HPDE6-E6E7 (cell line): ENCODE data around the gene ZMAT2.
"Not testable (repeated sequence)": the region's sequence is repeated elsewhere in the genome, so short reads cannot be mapped to it uniquely, and the experiment has no call there.

Experiments used
- DNase-seq: peaks from one replicate; pipeline ENCODE4 v3.0.0; 2011; ENCODE audit warnings: missing footprints; ENCODE audit errors: extremely low spot score

ZMAT2 gene

DNA sequence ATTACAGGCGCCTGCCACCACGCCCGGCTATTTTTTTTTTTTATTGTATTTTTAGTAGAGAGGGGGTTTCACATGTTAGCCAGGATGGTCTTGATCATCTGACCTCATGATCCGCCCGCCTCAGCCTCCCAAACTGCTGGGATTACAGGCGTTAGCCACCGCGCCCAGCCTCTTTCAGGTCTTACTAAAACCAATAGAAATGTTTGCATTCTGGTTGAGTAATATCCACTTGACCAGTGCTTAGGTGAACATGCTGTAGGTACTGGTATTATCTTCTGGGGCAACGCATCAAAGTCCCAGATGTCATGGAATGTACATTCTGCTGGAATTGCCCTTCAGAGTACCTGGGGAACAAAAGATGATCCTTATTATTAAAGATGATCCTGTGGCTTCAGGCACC lies 8.5 kb downstream of the ZMAT2 start:
- not testable (repeated sequence) for DNase-seq

DNA sequence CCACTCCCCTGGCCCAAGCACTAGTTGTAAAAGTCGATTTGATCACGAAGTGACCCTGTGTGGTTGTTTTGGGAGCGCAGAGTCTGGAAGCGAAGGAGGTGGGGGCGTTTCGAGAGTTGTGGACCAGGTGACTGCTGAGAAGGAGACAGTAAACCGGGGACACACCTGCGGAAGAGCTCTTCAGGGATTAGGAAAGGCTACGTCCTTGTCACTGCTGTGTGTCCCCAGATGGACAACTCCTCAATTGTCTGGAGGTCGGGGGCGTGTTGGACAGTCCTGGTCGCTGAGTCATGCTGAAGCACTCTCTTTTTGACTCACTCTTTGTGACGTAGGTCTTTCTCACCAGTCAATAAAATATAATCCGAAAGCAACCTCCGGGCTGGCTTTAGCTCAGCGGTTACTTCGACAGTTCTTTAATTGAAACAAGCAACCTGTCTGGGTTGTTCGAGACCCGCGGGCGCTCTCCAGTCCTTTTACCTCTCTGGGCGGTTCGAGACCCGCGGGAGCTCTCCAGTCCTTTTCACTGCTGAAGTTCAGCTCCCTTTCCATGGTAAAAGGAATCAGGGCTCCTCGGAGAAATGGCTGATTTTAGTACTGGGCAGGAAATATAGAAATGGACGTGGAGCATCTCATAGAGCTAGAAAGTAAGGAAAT lies 10.8 kb downstream of the ZMAT2 start:
- peak; percentile 88 for DNase-seq

DNA sequence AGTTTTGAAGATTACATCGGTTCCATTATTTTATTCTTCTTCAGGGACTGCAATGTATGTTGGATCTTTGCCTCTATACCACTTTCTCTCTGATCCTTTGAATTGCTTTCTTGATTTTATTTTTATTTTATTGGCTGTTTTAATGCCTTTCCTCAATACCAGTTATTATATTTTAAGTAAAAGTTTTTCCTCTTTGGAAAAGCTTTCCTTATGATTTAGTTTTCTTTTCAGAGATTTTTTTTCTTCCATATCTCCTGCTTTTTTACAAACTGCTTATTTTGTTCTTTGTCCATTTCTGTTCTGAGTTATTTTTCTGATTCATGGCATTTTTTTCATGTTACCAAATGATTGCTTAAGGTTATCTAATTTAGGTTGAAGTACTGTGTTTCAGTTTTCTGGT lies 11.5 kb downstream of the ZMAT2 start:
- no peak for DNase-seq

DNA sequence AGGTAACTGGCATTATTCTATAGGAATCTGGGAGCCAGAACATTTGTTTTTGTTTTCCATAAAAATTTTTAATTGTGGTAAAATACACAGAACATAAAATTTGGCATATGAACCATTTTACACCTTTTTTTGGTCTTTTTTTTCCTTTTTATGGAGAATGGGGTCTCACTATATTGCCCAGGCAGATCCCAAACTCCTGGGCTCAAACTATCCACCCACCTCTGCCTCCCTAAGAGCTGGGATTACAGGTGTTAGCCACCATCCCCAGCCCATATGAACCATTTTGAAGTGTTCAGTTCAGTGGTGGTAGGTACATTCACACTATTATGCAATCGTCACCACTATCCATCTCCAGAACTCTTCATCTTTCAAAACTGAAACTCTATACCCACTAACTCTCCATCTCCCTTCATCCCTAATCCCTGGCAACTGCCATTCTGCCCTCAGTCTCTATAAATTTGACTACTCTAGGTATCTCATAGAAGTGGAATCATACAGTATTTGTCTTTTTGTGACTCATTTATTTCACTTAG lies 13.4 kb downstream of the ZMAT2 start:
- no peak for DNase-seq

DNA sequence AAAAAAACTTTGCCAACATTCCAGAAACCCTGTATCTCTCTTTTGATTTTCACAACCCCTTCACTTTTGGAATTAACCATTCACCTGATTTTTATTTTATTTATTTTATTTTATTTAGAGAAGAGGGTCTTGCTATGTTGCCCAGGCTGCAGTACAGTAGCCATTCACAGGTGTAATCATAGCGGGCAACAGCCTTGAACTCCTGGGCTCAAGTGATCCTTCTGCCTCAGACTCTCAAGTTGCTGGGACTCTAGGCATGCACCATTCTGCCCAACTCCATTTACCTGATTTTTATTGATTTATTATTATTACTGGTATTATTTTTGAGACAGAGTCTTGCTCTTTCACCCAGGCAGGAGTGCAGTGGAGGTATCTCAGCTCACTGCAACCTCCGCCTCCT lies 16.0 kb downstream of the ZMAT2 start:
- DNase-seq, result not testable (repeated sequence)

DNA sequence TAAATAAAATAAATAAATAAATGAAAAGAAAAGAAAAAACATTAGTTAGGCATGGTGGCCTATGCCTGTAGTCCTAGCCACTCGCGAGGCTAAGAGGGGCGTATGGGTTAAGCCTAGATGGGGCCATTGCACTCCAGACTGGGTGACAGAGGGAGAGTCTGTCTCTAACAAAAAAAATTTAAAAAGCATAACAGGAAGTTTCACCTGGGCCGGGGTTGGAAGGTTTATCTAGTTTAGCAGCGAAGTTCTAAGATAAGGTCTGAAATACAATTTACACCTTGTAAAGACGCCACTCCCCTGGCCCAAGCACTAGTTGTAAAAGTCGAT lies 18.0 kb downstream of the ZMAT2 start:
- no peak for DNase-seq

DNA sequence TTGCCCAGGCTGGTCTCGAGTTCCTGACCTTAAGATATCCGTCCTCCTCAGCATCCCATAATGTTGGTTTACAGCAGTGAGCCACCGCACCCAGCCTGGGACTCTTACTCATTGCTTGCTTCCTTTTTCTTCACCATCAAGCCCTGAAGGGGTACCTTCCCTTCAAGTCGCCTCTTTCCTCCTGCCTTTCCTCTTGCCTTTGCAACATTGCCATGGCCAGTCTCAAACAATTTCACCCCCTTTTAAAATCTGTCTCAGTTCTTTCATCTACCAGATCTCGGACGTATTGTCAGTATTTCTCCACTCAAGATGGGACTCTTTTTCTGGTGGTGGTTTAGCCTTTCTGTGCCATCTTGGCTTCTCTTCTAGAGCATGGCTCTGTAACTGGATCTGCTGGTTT lies 20.5 kb downstream of the ZMAT2 start:
- not testable (repeated sequence) for DNase-seq

DNA sequence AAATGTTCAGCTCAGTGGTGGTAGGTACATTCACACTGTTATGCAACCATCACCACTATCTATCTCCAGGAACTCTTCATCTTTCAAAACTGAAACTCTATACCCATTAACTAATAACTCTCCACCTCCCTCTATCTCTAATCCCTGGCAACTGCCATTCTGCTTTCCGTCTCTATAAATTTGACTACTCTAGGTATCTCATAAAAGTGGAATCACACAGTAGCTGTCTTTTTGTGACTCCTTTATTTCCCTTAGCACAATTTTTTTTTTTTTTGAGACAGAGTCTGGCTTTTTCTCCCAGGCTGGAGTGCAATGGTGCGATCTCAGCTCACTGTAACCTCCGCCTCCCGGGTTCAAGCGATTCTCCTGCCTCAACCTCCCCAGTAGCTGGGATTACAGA lies 21.1 kb downstream of the ZMAT2 start:
- not testable (repeated sequence) for DNase-seq

DNA sequence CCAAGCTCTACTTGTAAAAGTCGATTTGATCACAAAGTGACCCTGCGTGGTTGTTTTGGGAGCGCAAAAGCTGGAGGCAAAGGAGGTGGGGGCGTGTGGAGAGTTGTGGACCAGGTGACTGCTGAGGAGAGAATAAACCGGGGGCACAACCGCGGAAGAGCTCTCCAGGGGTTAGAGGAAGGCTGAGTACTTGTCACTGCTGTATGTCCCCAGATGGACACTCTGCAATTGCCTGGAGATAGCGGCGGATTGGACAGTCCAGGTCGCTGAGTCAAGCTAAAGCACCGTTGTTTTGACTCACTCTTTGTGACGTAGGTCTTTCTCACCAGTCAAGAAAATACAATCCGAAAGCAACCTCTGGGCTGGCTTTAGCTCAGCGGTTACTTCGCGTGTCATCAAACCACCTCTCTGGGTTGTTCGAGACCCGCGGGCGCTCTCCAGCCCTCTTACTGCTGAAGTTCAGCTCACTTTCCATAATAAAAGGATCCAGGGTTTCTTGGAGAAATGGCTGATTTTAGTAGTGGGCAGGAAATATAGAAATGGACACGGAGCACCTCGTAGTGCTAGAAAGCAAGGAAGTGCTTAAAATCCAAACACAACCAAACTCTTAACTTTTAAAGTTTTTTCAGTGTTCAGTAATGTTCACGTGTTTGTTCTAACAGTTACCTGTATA lies 25.7 kb downstream of the ZMAT2 start:
- DNase-seq, result peak; percentile 86

DNA sequence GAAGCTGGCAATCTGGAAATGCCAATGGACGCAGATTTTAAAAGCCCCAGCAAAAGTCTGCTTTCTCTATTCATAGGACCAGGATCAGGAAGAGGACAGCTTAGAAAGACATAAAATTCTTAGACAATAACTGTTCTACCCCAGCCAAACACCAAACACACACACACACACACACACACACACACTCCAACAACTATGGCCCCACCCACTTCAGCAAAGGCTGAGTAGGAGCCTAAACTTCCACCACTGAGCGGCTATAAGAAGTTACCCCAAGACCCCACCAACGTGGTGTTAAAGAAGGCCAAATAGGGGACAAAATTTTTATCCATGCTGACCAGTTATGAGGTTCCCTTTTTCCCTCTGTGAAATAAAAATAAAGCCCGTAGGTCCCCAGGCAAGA lies 32.9 kb downstream of the ZMAT2 start:
- no peak for DNase-seq

DNA sequence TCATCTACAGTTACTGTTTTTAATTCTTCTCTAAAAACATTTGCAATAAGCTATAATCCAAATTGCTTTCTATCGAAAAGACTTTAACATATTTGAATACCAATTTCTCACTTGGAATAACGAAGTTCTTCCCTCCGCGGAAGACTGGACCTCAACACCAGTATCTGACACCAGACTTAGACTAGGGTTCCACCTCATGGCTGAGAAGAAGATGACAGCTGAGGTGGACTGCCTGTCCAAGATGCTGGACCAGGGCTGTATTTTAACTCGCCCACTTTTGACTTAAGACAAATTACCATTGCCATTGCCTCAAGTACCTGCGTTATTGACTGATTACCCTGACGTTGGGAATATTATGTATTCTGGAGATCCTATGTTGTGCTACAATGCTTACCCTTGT lies 34.1 kb downstream of the ZMAT2 start:
- no peak for DNase-seq

DNA sequence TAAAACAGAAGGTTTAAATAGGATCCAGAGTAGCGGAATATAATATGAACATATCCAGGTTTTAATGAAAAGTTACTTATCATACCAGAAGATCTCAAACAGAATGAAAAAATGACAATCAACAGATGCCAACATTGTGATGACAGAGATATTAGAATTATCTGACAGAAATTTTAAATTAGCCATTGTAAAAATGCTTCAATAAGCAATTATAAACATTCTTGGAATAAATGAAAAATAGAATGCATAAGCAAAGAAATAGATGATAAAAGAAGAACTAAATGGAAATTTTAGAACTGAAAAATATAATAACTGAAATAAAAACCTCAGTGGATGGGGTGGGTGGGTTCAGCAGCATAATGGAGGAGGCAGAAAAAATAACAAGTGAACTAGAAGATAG lies 37.2 kb downstream of the ZMAT2 start:
- DNase-seq, result no peak

DNA sequence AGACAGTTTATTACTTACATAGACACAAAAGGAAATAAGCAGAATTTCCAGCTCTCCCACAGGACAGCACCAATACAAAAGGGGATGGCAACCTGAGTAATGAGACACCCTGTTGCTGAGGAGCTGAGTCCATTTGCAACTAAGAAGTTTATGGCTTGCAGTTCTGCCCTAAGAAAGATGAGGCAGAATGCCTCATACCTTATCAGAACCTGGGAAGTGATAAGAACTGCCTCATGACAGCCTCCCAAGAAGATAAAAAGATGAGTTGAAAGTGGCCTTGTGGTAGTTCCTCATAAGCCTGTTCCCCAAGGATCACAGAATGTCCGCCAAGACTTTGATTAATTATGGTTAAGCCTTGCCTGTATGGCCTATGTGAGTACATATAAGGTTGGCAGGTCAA lies 41.7 kb downstream of the ZMAT2 start:
- no peak for DNase-seq

DNA sequence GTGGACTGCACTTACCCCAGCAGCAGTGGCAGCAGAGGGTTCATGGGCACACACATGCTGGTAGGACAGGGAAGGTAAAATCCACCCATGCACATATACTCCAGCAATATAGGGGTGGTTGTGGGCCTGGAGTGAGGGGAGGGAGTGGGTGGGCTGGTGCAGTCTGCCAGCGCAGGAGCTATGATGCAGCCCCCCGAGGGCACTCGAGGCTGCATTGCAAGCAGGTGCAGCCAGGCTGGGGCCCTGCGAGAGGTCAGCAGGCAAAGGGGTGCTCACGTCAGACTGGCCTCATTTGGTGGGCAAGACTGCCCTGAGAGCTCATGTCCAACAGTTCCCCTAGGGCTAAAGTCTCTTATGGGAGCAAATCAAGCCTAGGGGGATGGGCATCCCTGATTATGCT lies 53.3 kb downstream of the ZMAT2 start:
- DNase-seq, result no peak
